ENCODE results near the gene FRMD8. TPM values are rescaled to one million over a fixed set of nuclear protein-coding genes. Genes with fewer than 3 reads are reported as not detected.
A peak's percentile ranks its signal among the peaks of the same experiment; 100 is the strongest.

FRMD8 gene
- total RNA-seq, 1 donor from 2014 or later: 39.7 TPM

- Mint-ChIP-seq H3K36me3 (ENCODE audit: low read depth) (peaks cover 12% of the 10 kb centered on the region), H3K4me1 (ENCODE audit: low read depth) (peaks cover 31% of the 10 kb centered on the region), H3K4me3 (ENCODE audit: low read depth) (no peak overlapping the region), H3K27me3 (ENCODE audit: low read depth) (no peaks in the 10 kb centered on the region), H3K9me3 (no peaks in the 10 kb centered on the region), H3K27ac (no peak overlapping the region)
- intact Hi-C loops (cut with micrococcal nuclease): no loop called here
- DNase-seq (ENCODE audit: low spot score): no peak
Observed at GRCh38 chr11:65414776-65415498, 28.5 kb downstream of the FRMD8 start.

DNA sequence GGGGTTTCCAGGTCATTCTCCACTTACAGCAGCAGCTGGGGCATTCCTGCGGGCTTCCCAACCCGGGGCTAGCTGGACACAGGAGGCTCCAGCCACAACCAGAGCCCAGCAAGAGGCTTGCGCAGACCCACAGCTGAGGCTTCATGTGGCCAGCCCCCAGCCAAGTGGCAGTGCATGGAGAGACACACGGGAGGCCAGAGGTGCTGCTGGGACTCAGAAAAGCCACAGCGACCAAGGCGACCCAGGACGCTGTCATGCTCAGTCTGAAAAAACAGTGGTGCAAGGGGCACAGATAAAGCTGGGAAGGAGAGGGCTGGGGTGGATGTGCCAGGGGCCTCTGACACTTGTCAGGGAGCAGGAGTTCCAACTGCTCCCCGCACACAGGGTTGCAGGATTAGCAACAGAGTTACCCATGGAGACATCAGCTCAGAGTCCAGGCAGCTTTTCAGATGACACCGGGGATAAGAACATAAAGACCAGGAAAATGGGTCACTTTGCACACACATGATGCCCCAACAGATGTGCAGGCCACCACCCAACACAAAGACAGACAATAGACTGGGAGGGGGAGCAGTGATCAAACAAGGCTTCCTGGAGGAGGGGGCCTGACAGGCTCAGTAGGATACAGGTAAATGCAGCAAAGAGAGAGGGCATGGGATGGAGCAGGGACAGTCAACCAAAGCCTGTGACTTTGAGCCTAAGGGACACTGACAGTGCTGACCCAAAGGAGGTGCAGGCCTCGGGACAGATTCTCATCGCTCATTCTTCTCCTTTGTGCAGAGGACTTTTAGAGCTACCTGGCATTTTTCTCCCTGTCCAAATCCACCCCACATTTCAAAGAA, 29.3 kb downstream of the FRMD8 start:
- Mint-ChIP-seq H3K4me1 (ENCODE audit: low read depth) (peaks cover 36% of the 10 kb centered on the region), H3K36me3 (ENCODE audit: low read depth) (peaks cover 10% of the 10 kb centered on the region), H3K27me3 (ENCODE audit: low read depth) (no peaks in the 10 kb centered on the region), H3K9me3 (no peaks in the 10 kb centered on the region), H3K4me3 (ENCODE audit: low read depth) (peak overlapping the region; percentile 18), H3K27ac (peak overlapping the region; percentile 23)
- no peak for DNase-seq (ENCODE audit: low spot score)
- intact Hi-C loops (cut with micrococcal nuclease): loop anchor here (1.0 kb wide), 4 partner anchors 18 to 95 kb away; partner anchors contain the start of gene SLC25A45

DNA sequence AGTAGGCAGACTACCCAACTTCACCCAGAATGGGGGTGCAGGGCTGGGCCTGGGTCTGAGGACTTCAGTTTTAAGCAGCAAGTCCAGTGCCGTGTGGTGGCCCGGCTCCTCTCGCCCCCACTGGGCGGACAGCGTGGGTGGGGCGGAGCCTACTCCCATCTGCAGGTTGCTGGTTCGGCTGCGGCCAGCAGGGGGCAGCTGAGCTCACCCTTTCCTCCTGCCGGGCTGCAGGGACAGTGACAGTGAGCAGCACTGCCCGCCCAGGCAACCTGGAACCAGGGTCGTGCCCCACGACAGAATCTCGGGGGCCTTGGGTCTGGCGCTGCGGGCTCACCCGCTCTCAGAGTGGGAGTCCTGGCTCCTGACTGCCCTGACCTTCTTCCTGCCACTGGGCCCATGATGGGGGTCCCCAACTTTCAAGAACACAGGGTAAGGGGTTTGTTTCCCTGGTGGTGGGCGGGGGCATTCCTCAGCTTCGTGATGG, 29.9 kb downstream of the FRMD8 start:
- H3K27ac Mint-ChIP-seq: peak overlapping the region; percentile 100
- peak; percentile 88 for DNase-seq (ENCODE audit: low spot score)
- intact Hi-C loops (cut with micrococcal nuclease): loop anchor here (1.0 kb wide), 4 partner anchors 17 to 94 kb away; partner anchors contain the start of gene SLC25A45
- H3K4me3 Mint-ChIP-seq (ENCODE audit: low read depth): peak overlapping the region; percentile 81
- peaks cover 37% of the 10 kb centered on the region for H3K4me1 Mint-ChIP-seq (ENCODE audit: low read depth)
- no peaks in the 10 kb centered on the region for H3K9me3 Mint-ChIP-seq
- no peaks in the 10 kb centered on the region for H3K27me3 Mint-ChIP-seq (ENCODE audit: low read depth)
- H3K36me3 Mint-ChIP-seq (ENCODE audit: low read depth): peaks cover 7% of the 10 kb centered on the region

DNA sequence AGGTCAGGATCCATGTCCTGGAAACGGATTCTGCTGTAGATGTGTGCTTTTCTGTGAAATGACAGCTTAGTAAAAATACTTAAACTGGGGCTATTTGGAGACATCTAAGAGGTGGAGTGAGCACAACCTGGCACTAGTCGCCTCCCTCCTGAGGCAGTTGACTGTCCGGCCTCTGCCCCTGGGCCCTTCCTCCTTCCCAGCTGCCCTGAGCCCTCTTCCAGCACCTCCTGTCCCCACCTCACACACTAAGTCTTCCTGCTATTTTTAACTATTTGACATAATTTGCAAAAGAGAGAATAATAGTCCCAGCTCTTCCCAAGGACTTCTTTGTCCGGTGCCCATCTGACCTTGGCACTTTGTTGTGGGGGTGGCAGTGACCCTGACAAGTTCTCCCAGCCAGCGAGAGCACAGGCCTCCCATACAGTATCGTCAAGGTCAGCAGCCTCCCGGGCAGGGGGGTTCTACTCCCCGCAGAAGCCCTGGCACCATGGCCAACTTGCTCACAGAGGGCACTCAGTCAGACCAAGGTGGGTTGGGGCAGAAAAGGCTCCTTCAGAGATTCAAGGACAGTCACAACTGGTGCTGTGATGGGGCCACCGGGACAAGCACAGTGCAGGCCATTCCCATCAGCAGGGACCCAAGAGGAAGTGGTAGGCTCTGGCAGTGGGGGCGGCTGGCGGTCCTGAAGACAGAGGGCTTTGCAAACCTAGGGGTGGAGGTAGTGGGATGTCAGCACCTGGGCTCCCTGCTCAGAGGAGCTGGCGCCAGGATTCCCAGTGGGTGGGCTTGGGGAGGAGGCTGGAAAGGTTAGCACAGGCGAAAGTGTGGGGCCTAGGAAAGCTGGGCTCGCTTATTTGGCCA, 30.6 kb downstream of the FRMD8 start:
- H3K4me1 Mint-ChIP-seq (ENCODE audit: low read depth): peaks cover 37% of the 10 kb centered on the region
- no peaks in the 10 kb centered on the region for H3K27me3 Mint-ChIP-seq (ENCODE audit: low read depth)
- H3K36me3 Mint-ChIP-seq (ENCODE audit: low read depth): peaks cover 3% of the 10 kb centered on the region
- H3K9me3 Mint-ChIP-seq: no peaks in the 10 kb centered on the region
- peak overlapping the region; percentile 81 for H3K4me3 Mint-ChIP-seq (ENCODE audit: low read depth)
- DNase-seq (ENCODE audit: low spot score): no peak
- intact Hi-C loops (cut with micrococcal nuclease): loop anchor here (1.0 kb wide), 4 partner anchors 16 to 93 kb away; partner anchors contain the start of gene SLC25A45
- H3K27ac Mint-ChIP-seq: peak overlapping the region; percentile 100

GRCh38 chr11:65417702-65418430, 31.4 kb downstream of the FRMD8 start:
- peaks cover 7% of the 10 kb centered on the region for H3K36me3 Mint-ChIP-seq (ENCODE audit: low read depth)
- peaks cover 38% of the 10 kb centered on the region for H3K4me1 Mint-ChIP-seq (ENCODE audit: low read depth)
- peak overlapping the region; percentile 100 for H3K27ac Mint-ChIP-seq
- peak; percentile 43 for DNase-seq (ENCODE audit: low spot score)
- no peaks in the 10 kb centered on the region for H3K27me3 Mint-ChIP-seq (ENCODE audit: low read depth)
- peak overlapping the region; percentile 81 for H3K4me3 Mint-ChIP-seq (ENCODE audit: low read depth)
- no peaks in the 10 kb centered on the region for H3K9me3 Mint-ChIP-seq
- intact Hi-C loops (cut with micrococcal nuclease): loop anchor here (1.0 to 2.0 kb wide), 2 partner anchors 8 to 79 kb away; no protein-coding TSS in a partner anchor

- H3K36me3 Mint-ChIP-seq (ENCODE audit: low read depth): peaks cover 10% of the 10 kb centered on the region
Observed at GRCh38 chr11:65418431-65418680, 31.9 kb downstream of the FRMD8 start.

DNA sequence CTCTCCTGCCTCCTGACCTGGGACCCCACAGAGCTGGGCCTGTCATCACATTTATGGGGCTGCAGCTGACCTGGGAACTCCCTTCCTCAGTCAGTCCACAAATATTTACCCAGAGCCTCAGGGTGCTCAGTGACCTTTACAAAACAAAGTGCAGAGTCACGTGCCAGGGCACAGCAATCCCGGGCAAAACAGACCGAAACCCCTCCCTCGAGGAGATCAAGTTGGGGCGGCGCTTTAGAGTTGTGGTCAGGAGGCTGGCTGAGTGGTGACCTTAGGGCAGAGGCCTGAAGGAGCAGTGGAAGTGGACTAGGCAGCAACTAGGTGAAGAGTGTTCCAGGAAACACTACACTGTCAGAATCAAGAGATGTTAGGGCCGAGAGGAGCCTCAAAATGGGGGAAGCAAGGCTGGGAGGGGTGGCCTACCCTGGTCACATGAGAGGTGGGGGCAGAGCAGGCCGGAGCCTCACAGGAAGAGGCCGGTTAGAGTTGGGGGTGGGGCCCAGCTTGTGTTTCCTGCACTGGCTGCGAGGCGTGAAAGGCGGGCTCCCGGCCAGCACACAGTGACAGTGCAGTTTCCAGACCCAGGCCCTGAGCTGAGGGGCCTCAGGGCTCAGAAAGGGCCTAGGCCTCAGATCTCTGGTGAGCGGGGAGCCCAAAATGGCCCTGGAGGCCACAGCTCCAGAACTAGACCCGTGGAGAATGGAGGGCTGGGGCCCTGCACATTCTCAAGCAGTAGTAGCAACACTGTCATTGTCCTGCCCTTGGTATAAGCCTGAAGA, 32.4 kb downstream of the FRMD8 start:
- H3K4me3 Mint-ChIP-seq (ENCODE audit: low read depth): peak overlapping the region; percentile 98
- H3K27me3 Mint-ChIP-seq (ENCODE audit: low read depth): no peaks in the 10 kb centered on the region
- H3K9me3 Mint-ChIP-seq: no peaks in the 10 kb centered on the region
- H3K36me3 Mint-ChIP-seq (ENCODE audit: low read depth): peaks cover 15% of the 10 kb centered on the region
- peak overlapping the region; percentile 100 for H3K27ac Mint-ChIP-seq
- peak; percentile 90 for DNase-seq (ENCODE audit: low spot score)
- peaks cover 39% of the 10 kb centered on the region for H3K4me1 Mint-ChIP-seq (ENCODE audit: low read depth)
- intact Hi-C loops (cut with micrococcal nuclease): loop anchor here (1.0 to 2.0 kb wide), 3 partner anchors 7 to 78 kb away; no protein-coding TSS in a partner anchor

More at GRCh38 chr11:65418431-65418680, 31.9 kb downstream of the FRMD8 start:
- no peaks in the 10 kb centered on the region for H3K27me3 Mint-ChIP-seq (ENCODE audit: low read depth)
- peak overlapping the region; percentile 98 for H3K4me3 Mint-ChIP-seq (ENCODE audit: low read depth)
- intact Hi-C loops (cut with micrococcal nuclease): loop anchor here (1.0 to 2.0 kb wide), 2 partner anchors 8 to 78 kb away; no protein-coding TSS in a partner anchor
- H3K27ac Mint-ChIP-seq: peak overlapping the region; percentile 100
- H3K4me1 Mint-ChIP-seq (ENCODE audit: low read depth): peaks cover 39% of the 10 kb centered on the region
- no peaks in the 10 kb centered on the region for H3K9me3 Mint-ChIP-seq
- DNase-seq (ENCODE audit: low spot score): no peak

- Mint-ChIP-seq H3K36me3 (ENCODE audit: low read depth) (peaks cover 20% of the 10 kb centered on the region), H3K9me3 (no peaks in the 10 kb centered on the region), H3K4me3 (ENCODE audit: low read depth) (peak overlapping the region; percentile 98), H3K27me3 (ENCODE audit: low read depth) (no peaks in the 10 kb centered on the region), H3K4me1 (ENCODE audit: low read depth) (peaks cover 39% of the 10 kb centered on the region), H3K27ac (peak overlapping the region; percentile 100)
- DNase-seq (ENCODE audit: low spot score): no peak
- intact Hi-C loops (cut with micrococcal nuclease): loop anchor here (1.0 to 2.0 kb wide), 2 partner anchors 10 to 77 kb away; no protein-coding TSS in a partner anchor
Observed at GRCh38 chr11:65419460-65419771, 33.0 kb downstream of the FRMD8 start.

GRCh38 chr11:65419772-65420481, 33.5 kb downstream of the FRMD8 start:
- intact Hi-C loops (cut with micrococcal nuclease): loop anchor here (1.0 to 2.0 kb wide), 3 partner anchors 9 to 155 kb away; no protein-coding TSS in a partner anchor
- peaks cover 39% of the 10 kb centered on the region for H3K4me1 Mint-ChIP-seq (ENCODE audit: low read depth)
- H3K36me3 Mint-ChIP-seq (ENCODE audit: low read depth): peaks cover 25% of the 10 kb centered on the region
- H3K27me3 Mint-ChIP-seq (ENCODE audit: low read depth): no peaks in the 10 kb centered on the region
- no peaks in the 10 kb centered on the region for H3K9me3 Mint-ChIP-seq
- H3K4me3 Mint-ChIP-seq (ENCODE audit: low read depth): peak overlapping the region; percentile 98
- DNase-seq (ENCODE audit: low spot score): peak; percentile 67
- peak overlapping the region; percentile 100 for H3K27ac Mint-ChIP-seq

GRCh38 chr11:65420506-65420905, 34.1 kb downstream of the FRMD8 start:
- H3K4me3 Mint-ChIP-seq (ENCODE audit: low read depth): peak overlapping the region; percentile 98
- no peak for DNase-seq (ENCODE audit: low spot score)
- peaks cover 39% of the 10 kb centered on the region for H3K4me1 Mint-ChIP-seq (ENCODE audit: low read depth)
- intact Hi-C loops (cut with micrococcal nuclease): loop anchor here (2.0 kb wide), 1 partner anchor 154 kb away; no protein-coding TSS in a partner anchor
- H3K36me3 Mint-ChIP-seq (ENCODE audit: low read depth): peaks cover 31% of the 10 kb centered on the region
- H3K27me3 Mint-ChIP-seq (ENCODE audit: low read depth): no peaks in the 10 kb centered on the region
- peak overlapping the region; percentile 100 for H3K27ac Mint-ChIP-seq
- no peaks in the 10 kb centered on the region for H3K9me3 Mint-ChIP-seq

All from activated T-helper 2 cell treated with anti-CD3 and anti-CD28 coated beads, Interferon-gamma antibody, Interleukin-2, Interleukin-4, amounts not matched to agents 10 μg/mL and 5 μg/mL and 100 μg/mL, durations not matched to agents 14 hours and 24 hours and 36 hours (primary cell).